ENCODE data around the gene SLF2. TPM values are rescaled to one million over a fixed set of nuclear protein-coding genes. Genes with fewer than 3 reads are reported as not detected.
A peak's percentile ranks its signal among the peaks of the same experiment; 100 is the strongest.

SLF2 gene
- polyA plus RNA-seq, 1 donor from 2014 or later: 12.7 TPM

DNA sequence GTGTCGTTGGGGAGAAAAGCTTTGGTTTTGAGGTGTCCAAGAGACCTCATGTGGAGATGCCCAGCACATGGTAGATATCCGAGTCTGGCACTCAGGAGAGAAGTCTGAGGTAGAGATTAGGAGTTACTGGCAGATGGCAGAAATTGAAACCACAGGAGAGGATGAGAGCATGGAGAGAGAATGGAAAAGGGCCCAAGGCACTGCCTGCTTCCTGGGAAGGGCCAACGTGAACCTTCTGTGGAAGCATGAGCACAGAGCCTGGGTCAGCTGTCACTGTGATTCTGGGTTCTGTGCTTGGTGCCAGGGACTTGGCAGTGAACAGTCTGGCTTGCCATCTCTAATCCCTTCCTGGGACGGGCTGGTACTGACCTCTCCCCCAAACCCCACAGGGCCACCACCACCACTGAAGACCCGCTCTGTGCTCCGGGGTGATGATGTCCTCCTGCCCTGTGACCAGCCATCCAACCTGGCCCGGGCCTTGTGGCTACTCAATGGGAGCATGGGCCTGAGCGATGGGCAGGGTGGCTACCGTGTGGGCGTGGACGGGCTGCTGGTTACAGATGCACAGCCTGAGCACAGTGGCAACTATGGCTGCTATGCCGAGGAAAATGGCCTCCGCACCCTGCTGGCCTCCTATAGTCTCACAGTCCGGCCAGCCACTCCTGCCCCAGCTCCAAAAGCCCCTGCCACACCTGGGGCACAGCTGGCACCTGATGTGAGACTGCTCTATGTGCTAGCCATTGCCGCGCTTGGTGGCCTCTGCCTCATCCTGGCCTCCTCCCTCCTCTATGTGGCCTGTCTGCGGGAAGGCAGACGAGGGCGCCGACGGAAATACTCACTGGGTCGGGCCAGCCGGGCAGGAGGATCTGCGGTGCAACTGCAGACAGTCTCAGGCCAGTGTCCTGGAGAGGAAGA, 70.4 kb downstream of the SLF2 start:
- Mint-ChIP-seq H3K4me3 (peak overlapping the region in 1 of 4 donors; percentile 56), H3K9me3 (no peaks in the 10 kb centered on the region), H3K27me3 (no peaks in the 10 kb centered on the region), H3K36me3 (peaks cover 2% of the 10 kb centered on the region), H3K27ac (no peak overlapping the region), H3K4me1 (peaks cover 12 to 20% (median 13%) of the 10 kb centered on the region in 3 donors)

- Mint-ChIP-seq H3K9me3 (no peaks in the 10 kb centered on the region), H3K4me3 (peak overlapping the region in 2 of 4 donors; percentile 56 to 70), H3K27me3 (no peaks in the 10 kb centered on the region), H3K27ac (peak overlapping the region in 1 of 3 donors; percentile 57), H3K4me1 (peaks cover 12 to 20% (median 13%) of the 10 kb centered on the region in 3 donors), H3K36me3 (peaks cover 2% of the 10 kb centered on the region)
Observed at GRCh38 chr10:100983868-100984671, 71.3 kb downstream of the SLF2 start.

DNA sequence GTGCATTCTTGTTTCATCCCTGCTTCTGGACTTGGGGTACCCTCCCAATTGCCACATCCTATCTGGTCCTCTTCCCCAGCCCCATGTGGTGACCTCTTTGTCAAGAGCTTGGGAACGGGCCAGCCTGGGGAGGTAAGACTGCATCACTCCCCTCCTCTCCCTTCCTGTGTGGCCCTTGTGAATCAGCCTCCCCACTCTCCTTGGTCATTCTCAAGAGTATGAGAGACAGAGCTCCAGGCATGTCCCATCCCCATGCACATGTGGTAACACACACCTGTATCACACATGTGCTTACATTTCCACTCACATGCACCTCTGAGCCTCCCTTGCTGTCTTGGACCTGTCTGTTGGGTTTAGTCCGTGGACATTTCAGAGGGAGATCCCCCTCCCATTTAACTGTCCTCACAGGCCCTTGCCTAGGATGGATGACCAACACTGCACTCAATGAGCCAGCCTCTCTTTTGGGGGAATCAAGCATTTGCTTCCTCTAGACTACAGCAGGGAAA, 72.0 kb downstream of the SLF2 start:
- Mint-ChIP-seq H3K27ac (peak overlapping the region in 1 of 3 donors; percentile 57), H3K9me3 (no peaks in the 10 kb centered on the region), H3K36me3 (peaks cover 2% of the 10 kb centered on the region), H3K27me3 (no peaks in the 10 kb centered on the region), H3K4me1 (peaks cover 12 to 25% (median 13%) of the 10 kb centered on the region in 3 donors), H3K4me3 (peak overlapping the region in 1 of 4 donors; percentile 2)

GRCh38 chr10:100985336-100985735, 72.6 kb downstream of the SLF2 start:
- Mint-ChIP-seq H3K9me3 (no peaks in the 10 kb centered on the region), H3K4me1 (peaks cover 13 to 26% (median 13%) of the 10 kb centered on the region in 3 donors), H3K36me3 (peaks cover 2% of the 10 kb centered on the region), H3K4me3 (peak overlapping the region; percentile 2 to 95 (median 19)), H3K27ac (no peak overlapping the region), H3K27me3 (no peaks in the 10 kb centered on the region)

DNA sequence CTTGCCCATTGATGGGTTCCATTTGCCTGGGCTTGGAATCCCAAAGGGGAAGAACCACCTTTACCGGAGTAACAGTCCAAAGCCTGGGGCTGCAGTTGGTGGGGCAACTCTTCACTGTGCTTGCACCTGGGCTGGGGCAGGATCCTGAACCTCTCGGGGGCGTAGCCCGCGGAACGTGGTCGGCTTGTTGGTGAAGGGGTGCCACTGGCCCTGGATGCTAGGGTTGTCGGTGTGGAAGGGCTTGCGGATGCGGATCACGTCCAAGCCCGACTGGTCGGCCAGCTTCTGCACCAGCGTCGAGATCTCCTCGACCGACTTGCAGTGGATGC, 73.8 kb downstream of the SLF2 start:
- Mint-ChIP-seq H3K9me3 (no peaks in the 10 kb centered on the region), H3K36me3 (peaks cover 5% of the 10 kb centered on the region), H3K27me3 (no peaks in the 10 kb centered on the region), H3K4me3 (peak overlapping the region; percentile 95 to 96 (median 95)), H3K4me1 (peaks cover 13 to 30% (median 17%) of the 10 kb centered on the region in 3 donors), H3K27ac (peak overlapping the region in 1 of 3 donors; percentile 71)

DNA sequence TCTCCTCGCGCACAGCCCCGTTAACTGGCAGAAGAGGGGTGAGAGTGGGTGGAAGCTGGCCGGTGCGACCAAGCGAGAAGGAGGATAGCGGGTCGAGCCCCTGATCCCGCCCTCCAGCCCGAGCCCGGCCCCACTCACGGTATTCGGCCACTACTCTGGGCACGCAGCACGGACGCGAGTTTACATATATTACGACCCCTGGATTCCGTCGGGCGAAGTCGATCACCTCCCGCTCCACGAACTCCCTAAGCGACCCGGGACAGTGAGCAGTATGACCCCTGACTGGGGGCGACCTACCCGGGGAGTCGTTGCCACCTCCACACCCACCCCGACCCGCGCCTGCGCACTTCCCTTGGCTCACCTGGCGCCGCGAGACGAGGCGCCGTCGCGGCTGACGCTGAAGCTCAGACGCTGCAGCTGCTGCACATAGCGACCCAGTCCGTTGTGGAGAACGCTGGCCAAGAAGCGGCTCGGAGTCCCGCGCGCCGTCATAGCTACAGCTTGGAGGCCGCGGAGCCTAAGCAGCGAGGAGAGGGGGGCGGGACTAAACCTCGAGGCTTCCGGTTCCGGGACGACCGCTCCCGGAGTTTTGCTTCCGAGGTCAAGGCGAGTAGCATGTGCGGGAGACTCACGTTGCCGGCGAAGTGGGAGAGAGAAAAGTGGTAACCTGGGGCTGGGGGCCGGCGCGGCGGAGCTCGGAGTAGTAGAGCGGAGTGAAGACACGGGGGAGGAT, 74.4 kb downstream of the SLF2 start, which contains the start of the genes MRPL43 and TWNK:
Gene MRPL43 (minus strand): TSS at position 546 of the 733 bp plus-strand sequence. CDS start 54 bp downstream, at position 492.
Gene TWNK (plus strand): TSS at position 592 of the 733 bp plus-strand sequence. CDS start 668 bp downstream, outside the sequence.
- peak within 1 kb of the TSS; percentile 95 to 96 (median 95) for H3K4me3 Mint-ChIP-seq
- peaks cover 11 to 30% (median 17%) of the 10 kb centered on the region in 3 donors for H3K4me1 Mint-ChIP-seq
- no peaks in the 10 kb centered on the region for H3K27me3 Mint-ChIP-seq
- H3K27ac Mint-ChIP-seq: peak within 1 kb of the TSS; percentile 16 to 93 (median 85)
- H3K9me3 Mint-ChIP-seq: no peaks in the 10 kb centered on the region
- peaks cover 5% of the 10 kb centered on the region for H3K36me3 Mint-ChIP-seq

GRCh38 chr10:100987685-100988049, 74.9 kb downstream of the SLF2 start:
- Mint-ChIP-seq H3K9me3 (no peaks in the 10 kb centered on the region), H3K4me3 (peak overlapping the region; percentile 95 to 96 (median 95)), H3K27me3 (no peaks in the 10 kb centered on the region), H3K36me3 (peaks cover 5% of the 10 kb centered on the region), H3K27ac (peak overlapping the region; percentile 16 to 93 (median 85)), H3K4me1 (peaks cover 11 to 30% (median 17%) of the 10 kb centered on the region in 3 donors)

GRCh38 chr10:100988166-100988565, 75.4 kb downstream of the SLF2 start:
- Mint-ChIP-seq H3K27me3 (no peaks in the 10 kb centered on the region), H3K9me3 (no peaks in the 10 kb centered on the region), H3K36me3 (peaks cover 5% of the 10 kb centered on the region), H3K4me3 (peak overlapping the region; percentile 95 to 96 (median 95)), H3K4me1 (peaks cover 11 to 30% (median 17%) of the 10 kb centered on the region in 3 donors), H3K27ac (peak overlapping the region in 2 of 3 donors; percentile 16 to 93)

DNA sequence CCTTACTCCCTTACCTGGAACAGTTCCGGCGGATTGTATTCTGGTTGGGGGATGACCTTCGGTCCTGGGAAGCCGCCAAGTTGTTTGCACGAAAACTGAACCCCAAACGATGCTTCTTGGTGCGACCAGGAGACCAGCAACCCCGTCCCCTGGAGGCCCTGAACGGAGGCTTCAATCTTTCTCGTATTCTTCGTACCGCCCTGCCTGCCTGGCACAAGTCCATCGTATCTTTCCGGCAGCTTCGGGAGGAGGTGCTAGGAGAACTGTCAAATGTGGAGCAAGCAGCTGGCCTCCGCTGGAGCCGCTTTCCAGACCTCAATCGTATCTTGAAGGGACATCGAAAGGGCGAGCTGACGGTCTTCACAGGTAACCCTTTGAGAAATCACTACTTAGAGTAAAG, 76.3 kb downstream of the SLF2 start:
- peak overlapping the region in 1 of 4 donors; percentile 67 for H3K4me3 Mint-ChIP-seq
- peaks cover 11 to 30% (median 17%) of the 10 kb centered on the region in 3 donors for H3K4me1 Mint-ChIP-seq
- H3K9me3 Mint-ChIP-seq: no peaks in the 10 kb centered on the region

DNA sequence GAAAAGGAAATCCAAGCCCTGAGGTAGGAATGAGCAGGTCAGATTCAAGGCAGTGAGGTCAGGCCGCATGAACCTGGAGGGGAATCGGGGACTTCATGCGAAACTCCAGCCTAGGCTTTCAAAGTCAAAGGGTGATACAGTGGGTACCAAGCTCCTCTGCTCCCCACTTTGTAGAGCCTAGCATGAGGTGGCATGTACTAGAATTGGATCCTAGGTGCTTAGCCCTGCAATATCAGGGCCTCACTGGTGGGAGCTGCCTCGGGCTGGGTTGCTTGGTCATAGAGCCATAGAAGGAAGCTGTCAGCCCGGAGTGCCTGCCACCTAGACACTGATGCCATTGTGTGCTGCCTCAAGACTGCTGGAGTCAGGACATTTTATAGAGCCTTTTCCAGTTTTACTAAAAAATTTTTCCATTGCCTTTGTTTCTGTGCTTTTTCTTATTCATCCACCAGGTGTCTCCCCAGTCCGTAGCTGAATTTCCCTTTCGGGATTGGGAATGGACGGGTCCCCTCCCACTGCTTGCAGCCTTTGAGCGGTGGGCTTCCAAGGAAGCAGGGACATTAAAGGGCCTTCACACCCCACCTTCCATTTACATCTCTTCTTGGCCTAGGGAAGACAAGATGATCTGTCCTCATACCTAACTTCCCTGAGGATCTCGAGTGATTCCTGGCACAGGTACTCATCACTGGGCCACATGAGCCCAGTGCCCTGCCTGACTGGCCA, 81.4 kb downstream of the SLF2 start:
- peaks cover 4% of the 10 kb centered on the region for H3K36me3 Mint-ChIP-seq
- peaks cover 12 to 22% (median 13%) of the 10 kb centered on the region in 3 donors for H3K4me1 Mint-ChIP-seq
- no peaks in the 10 kb centered on the region for H3K27me3 Mint-ChIP-seq
- H3K27ac Mint-ChIP-seq: peak overlapping the region in 1 of 3 donors; percentile 16
- H3K4me3 Mint-ChIP-seq: peak overlapping the region in 2 of 4 donors; percentile 39 to 72
- H3K9me3 Mint-ChIP-seq: no peaks in the 10 kb centered on the region

More for the DNA sequence above, 76.3 kb downstream of the SLF2 start:
- Mint-ChIP-seq H3K27me3 (no peaks in the 10 kb centered on the region), H3K36me3 (peaks cover 5% of the 10 kb centered on the region), H3K27ac (no peak overlapping the region)

DNA sequence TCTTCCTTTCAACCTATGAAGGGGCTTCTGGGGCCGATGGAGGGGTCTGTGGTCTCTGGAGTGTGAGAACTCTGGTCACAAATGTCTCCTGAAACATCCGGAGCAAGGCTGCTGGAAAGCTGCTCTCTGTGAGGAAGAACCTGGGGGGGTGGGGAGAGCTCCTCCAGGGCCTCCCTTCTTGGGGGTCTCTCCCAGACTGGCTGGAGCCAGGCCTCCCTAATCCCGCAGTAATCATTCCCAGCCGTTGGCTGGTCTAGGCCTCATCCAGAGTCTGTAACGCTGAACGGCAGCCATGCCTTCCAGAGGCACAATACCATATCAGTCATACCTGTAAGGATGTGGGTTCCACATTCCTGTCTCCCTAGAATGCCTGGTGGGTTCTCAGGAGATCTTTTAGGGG, 82.4 kb downstream of the SLF2 start:
- Mint-ChIP-seq H3K27me3 (no peaks in the 10 kb centered on the region), H3K9me3 (no peaks in the 10 kb centered on the region), H3K36me3 (peaks cover 4% of the 10 kb centered on the region), H3K4me3 (peak overlapping the region; percentile 17 to 79 (median 68)), H3K4me1 (peaks cover 13 to 17% (median 13%) of the 10 kb centered on the region in 3 donors), H3K27ac (no peak overlapping the region)

GRCh38 chr10:100996678-100997359, 84.1 kb downstream of the SLF2 start:
- Mint-ChIP-seq H3K4me1 (peaks cover 13 to 16% (median 16%) of the 10 kb centered on the region in 3 donors), H3K36me3 (no peaks in the 10 kb centered on the region), H3K27me3 (no peaks in the 10 kb centered on the region), H3K9me3 (no peaks in the 10 kb centered on the region), H3K27ac (peak overlapping the region; percentile 38 to 98 (median 90)), H3K4me3 (peak overlapping the region; percentile 79 to 96 (median 96))

Measured in IgD-negative memory B cell (primary cell).